H1 (cell line): ENCODE results near the gene SYK.

Experiments
- EZH2 ChIP-seq: fragments of 200-600 bp; sonication (generic); IDR thresholded peaks from 2 replicates; pipeline ENCODE4 v1.7.1; 2012; ENCODE audit warnings: low read depth, mild to moderate bottlenecking, moderate library complexity, low read length, inconsistent platforms; ENCODE audit not compliant: severe bottlenecking
- RAD21 ChIP-seq, 2 experiments: IDR thresholded peaks in 1 of 2; conservative IDR thresholded peaks in 1 of 2; 2 replicates each; pipeline ENCODE4 v1.6.1; 2011; ENCODE audit warnings: low read depth in 2 of 2, low read length in 2 of 2, improper control_type of control experiment in 1 of 2, inconsistent platforms in 1 of 2, mild to moderate bottlenecking in 1 of 2, moderate library complexity in 1 of 2
- SRF ChIP-seq: IDR thresholded peaks from 2 replicates; pipeline ENCODE4 v1.6.1; 2011; ENCODE audit warnings: mild to moderate bottlenecking, low read depth, low read length, moderate library complexity

DNA sequence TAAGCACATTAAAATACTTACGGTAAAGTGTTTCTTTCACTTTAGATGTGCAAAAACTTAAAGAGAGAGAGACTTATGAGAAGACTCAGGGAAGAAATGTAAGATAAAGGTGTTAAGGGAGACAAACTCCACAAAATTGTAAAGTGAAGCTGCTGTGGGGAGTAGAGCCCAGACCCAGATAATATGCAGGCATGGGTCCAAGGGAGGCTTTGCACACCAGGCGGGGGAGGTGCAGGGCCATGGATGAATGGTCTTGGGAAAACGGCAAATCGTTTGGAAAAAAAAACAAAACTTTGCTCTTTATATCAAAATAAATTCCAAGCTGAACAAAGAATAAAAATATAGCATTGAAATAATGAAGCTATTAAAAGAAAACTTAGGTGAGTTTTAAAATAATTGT lies 9.1 kb downstream of the SYK start:
- TF ChIP-seq RAD21 (IDR thresholded peaks at IDR 0.05 in 1 of 2, conservative IDR thresholded peaks at IDR 0.05 in 1 of 2; ENCODE audit: low read depth in 2 of 2, low read length in 2 of 2): no peak
- no peak for TF ChIP-seq SRF
- TF ChIP-seq EZH2: no peak
